NB4 (cell line): ENCODE data around the gene MRNIP.

Source experiments
- POLR2A ChIP-seq: IDR thresholded peaks from 2 replicates; pipeline ENCODE4 v1.6.1; 2011; ENCODE audit warnings: mild to moderate bottlenecking; ENCODE audit not compliant: insufficient read length; ENCODE audit errors: extremely low read depth
- TF ChIP-seq, protein P1 (sequence below): IDR thresholded peaks from one replicate; pipeline ENCODE4 v1.5.1; 2012; ENCODE audit warnings: low read depth, low read length

DNA sequence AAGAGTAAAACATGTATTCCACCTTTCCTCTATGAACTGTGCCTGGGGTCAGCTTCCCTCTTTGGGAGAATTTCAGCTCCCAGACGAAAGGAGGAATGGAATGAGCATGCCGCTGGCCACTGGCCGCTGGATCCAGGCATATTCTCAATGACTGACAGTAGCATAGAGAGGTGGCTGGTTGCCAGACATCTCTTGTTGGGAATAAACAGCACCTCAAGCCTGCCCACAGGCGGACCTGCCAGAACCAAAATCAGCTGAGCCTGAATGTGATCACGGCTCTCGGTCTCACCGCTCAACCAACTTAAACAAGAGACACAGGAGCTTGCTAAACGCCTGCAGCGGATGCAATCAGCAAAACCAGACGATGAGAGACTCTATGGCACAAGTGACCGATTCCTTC is 28.5 kb upstream of the MRNIP start:
- TF ChIP-seq, protein P1, sequence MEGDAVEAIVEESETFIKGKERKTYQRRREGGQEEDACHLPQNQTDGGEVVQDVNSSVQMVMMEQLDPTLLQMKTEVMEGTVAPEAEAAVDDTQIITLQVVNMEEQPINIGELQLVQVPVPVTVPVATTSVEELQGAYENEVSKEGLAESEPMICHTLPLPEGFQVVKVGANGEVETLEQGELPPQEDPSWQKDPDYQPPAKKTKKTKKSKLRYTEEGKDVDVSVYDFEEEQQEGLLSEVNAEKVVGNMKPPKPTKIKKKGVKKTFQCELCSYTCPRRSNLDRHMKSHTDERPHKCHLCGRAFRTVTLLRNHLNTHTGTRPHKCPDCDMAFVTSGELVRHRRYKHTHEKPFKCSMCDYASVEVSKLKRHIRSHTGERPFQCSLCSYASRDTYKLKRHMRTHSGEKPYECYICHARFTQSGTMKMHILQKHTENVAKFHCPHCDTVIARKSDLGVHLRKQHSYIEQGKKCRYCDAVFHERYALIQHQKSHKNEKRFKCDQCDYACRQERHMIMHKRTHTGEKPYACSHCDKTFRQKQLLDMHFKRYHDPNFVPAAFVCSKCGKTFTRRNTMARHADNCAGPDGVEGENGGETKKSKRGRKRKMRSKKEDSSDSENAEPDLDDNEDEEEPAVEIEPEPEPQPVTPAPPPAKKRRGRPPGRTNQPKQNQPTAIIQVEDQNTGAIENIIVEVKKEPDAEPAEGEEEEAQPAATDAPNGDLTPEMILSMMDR = no peak
- TF ChIP-seq POLR2A = no peak
